Measurements from ENCODE around the gene ECD.

ECD gene

GRCh38 chr10:73167783-73168464 is at the start of gene ECD, which contains the start of gene FAM149B1:
Gene ECD, minus strand, starts transcription at chr10:73168008. Its CDS starts 4,071 bp downstream, at chr10:73163937.
Gene FAM149B1, plus strand, starts transcription at chr10:73168119. Its CDS starts 221 bp downstream, at chr10:73168340.
- H3K36me3 ChIP-seq (replicated peaks) = peaks cover 3% of the 10 kb centered on the region
- peak within 1 kb of the TSS; percentile 79 for H3K4me3 ChIP-seq (ENCODE audit: low read depth, low read length)
- no peaks in the 10 kb centered on the region for H3K27me3 ChIP-seq (replicated peaks)
- DNase-seq = peak; percentile 92
- no peak for TF ChIP-seq CTCF (IDR thresholded peaks at IDR 0.05; ENCODE audit: low read depth, low read length, missing control alignments)
- H3K27ac ChIP-seq = peak within 1 kb of the TSS; percentile 85
- in situ Hi-C loops (cut with HindIII; ENCODE audit: low pct_ligation_motif_present, low sequenced_read_pairs) = no loop called here

GRCh38 chr10:73215749-73216148 is 47.9 kb upstream of the ECD start:
- TF ChIP-seq CTCF (IDR thresholded peaks at IDR 0.05; ENCODE audit: low read depth, low read length, missing control alignments) = no peak
- in situ Hi-C loops (cut with HindIII; ENCODE audit: low pct_ligation_motif_present, low sequenced_read_pairs) = no loop called here
- H3K4me3 ChIP-seq (ENCODE audit: low read depth, low read length) = no peak overlapping the region

GRCh38 chr10:73211106-73211811 is 43.5 kb upstream of the ECD start:
- no peak for TF ChIP-seq CTCF (IDR thresholded peaks at IDR 0.05; ENCODE audit: low read depth, low read length, missing control alignments)
- Histone ChIP-seq H3K27me3 (replicated peaks) (no peaks in the 10 kb centered on the region), H3K36me3 (replicated peaks) (peaks cover 3% of the 10 kb centered on the region), H3K4me3 (ENCODE audit: low read depth, low read length) (no peak overlapping the region), H3K27ac (no peak overlapping the region)
- DNase-seq = no peak
- in situ Hi-C loops (cut with HindIII; ENCODE audit: low pct_ligation_motif_present, low sequenced_read_pairs) = no loop called here

More at GRCh38 chr10:73215749-73216148, 47.9 kb upstream of the ECD start:
- peaks cover 3% of the 10 kb centered on the region for H3K36me3 ChIP-seq (replicated peaks)
- H3K27ac ChIP-seq = no peak overlapping the region
- DNase-seq = no peak
- no peaks in the 10 kb centered on the region for H3K27me3 ChIP-seq (replicated peaks)

- no peak for TF ChIP-seq CTCF (IDR thresholded peaks at IDR 0.05; ENCODE audit: low read depth, low read length, missing control alignments)
- H3K27ac ChIP-seq = no peak overlapping the region
These were observed 42.7 kb upstream of the ECD start for GRCh38 chr10:73210395-73211105.

GRCh38 chr10:73209705-73210104 is 41.9 kb upstream of the ECD start:
- peaks cover 3% of the 10 kb centered on the region for H3K36me3 ChIP-seq (replicated peaks)
- in situ Hi-C loops (cut with HindIII; ENCODE audit: low pct_ligation_motif_present, low sequenced_read_pairs) = no loop called here
- H3K27ac ChIP-seq = no peak overlapping the region
- H3K27me3 ChIP-seq (replicated peaks) = no peaks in the 10 kb centered on the region
- no peak overlapping the region for H3K4me3 ChIP-seq (ENCODE audit: low read depth, low read length)
- DNase-seq = peak; percentile 25
- TF ChIP-seq CTCF (IDR thresholded peaks at IDR 0.05; ENCODE audit: low read depth, low read length, missing control alignments) = no peak

More at GRCh38 chr10:73210395-73211105, 42.7 kb upstream of the ECD start:
- no peak for DNase-seq
- Histone ChIP-seq H3K4me3 (ENCODE audit: low read depth, low read length) (no peak overlapping the region), H3K27me3 (replicated peaks) (no peaks in the 10 kb centered on the region), H3K36me3 (replicated peaks) (peaks cover 3% of the 10 kb centered on the region)
- in situ Hi-C loops (cut with HindIII; ENCODE audit: low pct_ligation_motif_present, low sequenced_read_pairs) = no loop called here
